SK-N-SH (cell line): Measurements from ENCODE around the gene TSSK6. TPM values are rescaled to one million over a fixed set of nuclear protein-coding genes. Genes with fewer than 3 reads are reported as not detected.

Experiments used
- CTCF ChIA-PET: fragments of 300-600, 350-600 bp; formaldehyde crosslinking; extraction: SDS; loops from one replicate; lab custom pipeline; 2021; lab: Yijun Ruan, JAX
- POLR2A ChIA-PET: fragments of 350-600 bp; sonication (Branson Sonifier 250); formaldehyde crosslinking; extraction: SDS; loops from one replicate; lab custom pipeline; 2020; ENCODE audit warnings: antibody characterized with exemption, inconsistent platforms; lab: Yijun Ruan, JAX
- DNase-seq: peaks from one replicate; pipeline ENCODE4 v3.0.0; 2012
- H2AFZ ChIP-seq: fragments of 200-600 bp; sonication (generic); 2 replicates; pipeline ENCODE4 v1.8.1; 2016; ENCODE audit warnings: antibody characterized with exemption, mild to moderate bottlenecking, low read depth
- H3F3A ChIP-seq: fragments of 200-600 bp; sonication (generic); replicated peaks from 2 replicates; pipeline ENCODE3; 2016; ENCODE audit warnings: antibody characterized with exemption, mild to moderate bottlenecking; ENCODE audit not compliant: insufficient read depth
- H3K27ac ChIP-seq, 2 experiments: fragments of 200-500 bp in 1 of 2; fragments of 200-600 bp in 1 of 2; sonication (Bioruptor generic) in 1 of 2; sonication (generic), shearing (Covaris generic) in 1 of 2; 2 replicates each; pipeline versions ENCODE4 v1.5.1 to v1.6.1; 2014 to 2016; ENCODE audit warnings: low read depth in 2 of 2, inconsistent platforms in 1 of 2, low read length in 1 of 2, mild to moderate bottlenecking in 1 of 2, mixed read lengths in 1 of 2
- H3K27me3 ChIP-seq: fragments of 200-600 bp; sonication (generic), shearing (Covaris generic); 2 replicates; pipeline ENCODE4 v1.6.1; 2016; ENCODE audit warnings: mixed run types; ENCODE audit not compliant: insufficient read depth
- H3K36me3 ChIP-seq, 2 experiments: fragments of 200-500 bp in 1 of 2; fragments of 200-600 bp in 1 of 2; sonication (Bioruptor generic) in 1 of 2; sonication (generic) in 1 of 2; replicated peaks in 1 of 2; 2 replicates each; pipeline versions ENCODE3 to v1.5.1; 2014 to 2016; ENCODE audit warnings: low read length in 1 of 2, mild to moderate bottlenecking in 1 of 2; ENCODE audit not compliant: insufficient read depth in 2 of 2, control insufficient read depth in 1 of 2
- H3K4me1 ChIP-seq, 2 experiments: fragments of 200-500 bp in 1 of 2; fragments of 200-600 bp in 1 of 2; sonication (Bioruptor generic) in 1 of 2; sonication (generic), shearing (Covaris generic) in 1 of 2; 2 replicates each; pipeline versions ENCODE4 v1.5.1 to v1.6.1; 2014 to 2016; ENCODE audit warnings: low read depth in 1 of 2, low read length in 1 of 2, mixed run types in 1 of 2; ENCODE audit not compliant: insufficient read depth in 2 of 2, control insufficient read depth in 1 of 2
- H3K4me2 ChIP-seq: fragments of 200-600 bp; sonication (generic), shearing (Covaris generic); 2 replicates; pipeline ENCODE4 v1.6.1; 2017; ENCODE audit warnings: mixed run types
- H3K4me3 ChIP-seq, 2 experiments: fragments of 200-500 bp in 1 of 2; fragments of 200-600 bp in 1 of 2; sonication (Bioruptor generic) in 1 of 2; sonication (generic), shearing (Covaris generic) in 1 of 2; 2 replicates each; pipeline versions ENCODE4 v1.5.1 to v1.8.1; 2014 to 2016; ENCODE audit warnings: low read depth in 2 of 2, inconsistent platforms in 1 of 2, low read length in 1 of 2, mild to moderate bottlenecking in 1 of 2, mixed read lengths in 1 of 2, moderate library complexity in 1 of 2
- H3K79me2 ChIP-seq: fragments of 200-600 bp; sonication (generic); 2 replicates; pipeline ENCODE4 v1.8.1; 2017; ENCODE audit warnings: mild to moderate bottlenecking; ENCODE audit not compliant: insufficient read depth
- H3K9ac ChIP-seq: fragments of 200-600 bp; sonication (generic); 2 replicates; pipeline ENCODE4 v1.6.1; 2017; ENCODE audit warnings: mixed run types
- H3K9me2 ChIP-seq: fragments of 200-600 bp; sonication (generic); 2 replicates; pipeline ENCODE4 v1.6.1; 2017; ENCODE audit warnings: mixed run types
- H3K9me3 ChIP-seq: fragments of 200-600 bp; sonication (generic); 2 replicates; pipeline ENCODE4 v1.6.1; 2017; ENCODE audit warnings: mixed run types, mild to moderate bottlenecking, moderate library complexity
- H4K20me1 ChIP-seq: fragments of 200-600 bp; sonication (generic); 2 replicates; pipeline ENCODE4 v1.6.1; 2017; ENCODE audit warnings: mild to moderate bottlenecking, mixed run types; ENCODE audit not compliant: insufficient read depth
- CHD2 ChIP-seq: fragments of 150-350 bp; IDR thresholded peaks from 2 replicates; pipeline ENCODE4 v1.6.1; 2018; ENCODE audit warnings: low read length; ENCODE audit not compliant: partially characterized antibody
- EZH2phosphoT487 ChIP-seq: fragments of 200-600 bp; sonication (generic); IDR thresholded peaks from 2 replicates; pipeline ENCODE4 v1.6.1; 2017; ENCODE audit warnings: low read depth, mixed run types, mild to moderate bottlenecking, antibody characterized with exemption, moderate library complexity, borderline replicate concordance
- FOXJ3 ChIP-seq: sonication (generic); formaldehyde crosslinking; IDR thresholded peaks from 2 replicates; pipeline ENCODE4 v1.5.1; 2020; ENCODE audit warnings: mild to moderate bottlenecking, missing genetic modification reagents
- FOXM1 ChIP-seq: IDR thresholded peaks from 2 replicates; pipeline ENCODE4 v1.4.0; 2012; ENCODE audit warnings: low read depth, mild to moderate bottlenecking
- GATA2 ChIP-seq: sonication (generic); formaldehyde crosslinking; IDR thresholded peaks from 2 replicates; pipeline ENCODE4 v1.5.0; 2020; ENCODE audit warnings: mild to moderate bottlenecking, missing genetic modification reagents
- IRF3 ChIP-seq: fragments of 150-350 bp; IDR thresholded peaks from 2 replicates; pipeline ENCODE4 v1.6.1; 2016; ENCODE audit warnings: mild to moderate bottlenecking, low read depth, low read length
- JUND ChIP-seq: IDR thresholded peaks from 2 replicates; pipeline ENCODE4 v1.4.0; 2012
- MAX ChIP-seq: IDR thresholded peaks from 2 replicates; pipeline ENCODE4 v1.4.0; 2012; ENCODE audit warnings: low read depth
- MEF2A ChIP-seq: IDR thresholded peaks from 2 replicates; pipeline ENCODE4 v1.4.0; 2012; ENCODE audit warnings: low read depth, borderline replicate concordance
- MXI1 ChIP-seq: IDR thresholded peaks from 2 replicates; pipeline ENCODE4 v1.6.1; 2012; ENCODE audit warnings: mild to moderate bottlenecking, low read depth, low read length, improper control_type of control experiment
- NRF1 ChIP-seq: IDR thresholded peaks from 2 replicates; pipeline ENCODE4 v1.6.1; 2012; ENCODE audit warnings: low read depth, mild to moderate bottlenecking, low read length
- PBX3 ChIP-seq: IDR thresholded peaks from 2 replicates; pipeline ENCODE4; 2012
- POLR2AphosphoS5 ChIP-seq: IDR thresholded peaks from 2 replicates; pipeline ENCODE4 v1.6.1; 2012; ENCODE audit warnings: low read depth, low read length
- RAD21 ChIP-seq: IDR thresholded peaks from 2 replicates; pipeline ENCODE4 v1.6.1; 2012; ENCODE audit warnings: mild to moderate bottlenecking, low read length
- RCOR1 ChIP-seq: fragments of 150-350 bp; IDR thresholded peaks from 2 replicates; pipeline ENCODE4 v1.6.1; 2017; ENCODE audit warnings: antibody characterized with exemption, low read length
- SIN3A ChIP-seq: IDR thresholded peaks from 2 replicates; pipeline ENCODE4 v1.6.1; 2012; ENCODE audit warnings: low read depth, mild to moderate bottlenecking, low read length, moderate library complexity, borderline replicate concordance
- USF1 ChIP-seq: IDR thresholded peaks from 2 replicates; pipeline ENCODE4 v1.4.0; 2012; ENCODE audit warnings: low read depth, borderline replicate concordance
- USF2 ChIP-seq: fragments of 150-350 bp; IDR thresholded peaks from 2 replicates; pipeline ENCODE4 v1.6.1; 2017; ENCODE audit warnings: antibody characterized with exemption, low read length, low read depth, borderline replicate concordance
- YY1 ChIP-seq: IDR thresholded peaks from 2 replicates; pipeline ENCODE4 v1.4.0; 2012; ENCODE audit warnings: low read depth, mild to moderate bottlenecking
- ZBTB33 ChIP-seq: IDR thresholded peaks from 2 replicates; pipeline ENCODE4 v1.4.0; 2012; ENCODE audit warnings: low read depth, borderline replicate concordance
- WGBS: methylation state at CpG from one replicate; pipeline ENCODE4 v1.1.6; 2017; ENCODE audit warnings: low lambda C conversion rate; 5-methylcytosine and 5-hydroxymethylcytosine counted together
- polyA plus RNA-seq, 3 experiments: library from polyadenylated mRNA; depleted of rRNA; stranded (reverse); fragments of >200 nt; gene quantifications; 2 replicates each; pipeline ENCODE4 v1.2.3, GENCODE V29; 2012

Gene TSSK6
- polyA plus RNA-seq, 1 of the 3 experiments (the other 2 are of a cell fraction), result 3.1 TPM

GRCh38 chr19:19482809-19483596 lies 32.3 kb downstream of the TSSK6 start:
- Histone ChIP-seq H3K9me3 (no peaks in the 10 kb centered on the region), H4K20me1 (peaks cover 5% of the 10 kb centered on the region; the same call in 1 of the 2 replicates), H3K36me3 (peaks cover 0 to 3% of the 10 kb centered on the region in 2 experiments), H3K27me3 (no peaks in the 10 kb centered on the region), H3K4me1 (peaks cover 10 to 27% of the 10 kb centered on the region in 2 experiments), H3K27ac (no peak overlapping the region), H3K9ac (no peak overlapping the region), H3K79me2 (peaks cover 70% of the 10 kb centered on the region), H3K9me2 (no peaks in the 10 kb centered on the region), H3K4me2 (no peak overlapping the region), H3F3A (peaks cover 5% of the 10 kb centered on the region), H3K4me3 (no peak overlapping the region), H2AFZ (no peak overlapping the region)
- TF ChIP-seq RAD21, result no peak
- no peak for TF ChIP-seq YY1
- TF ChIP-seq IRF3, result no peak
- TF ChIP-seq GATA2 (CRISPR knock-in tag), result no peak
- TF ChIP-seq RCOR1, result no peak
- no peak for TF ChIP-seq EZH2phosphoT487
- TF ChIP-seq USF1, result no peak
- TF ChIP-seq NRF1, result no peak
- DNase-seq, result no peak
- POLR2A ChIA-PET, result no interaction called here
- WGBS, result 96% methylated on average over 18 of the region's 19 CpGs
- CTCF ChIA-PET, result interaction anchor here (0.7 to 5.7 kb wide), 4 partner anchors 9 to 308 kb away, joined by 3 to 32 read pairs (median 4); partner anchors contain the start of genes NDUFA13 and TSSK6

GRCh38 chr19:19480688-19481087 lies 34.7 kb downstream of the TSSK6 start:
- DNase-seq, result no peak
- Histone ChIP-seq H3K4me1 (peaks cover 7 to 9% of the 10 kb centered on the region in 2 experiments; a peak in 3 of 4 replicates), H3F3A (peaks cover 9% of the 10 kb centered on the region), H2AFZ (no peak overlapping the region), H3K4me3 (no peak overlapping the region), H3K9me2 (no peaks in the 10 kb centered on the region), H3K27ac (no peak overlapping the region), H3K9ac (no peak overlapping the region), H3K4me2 (no peak overlapping the region), H4K20me1 (peaks cover 14% of the 10 kb centered on the region), H3K27me3 (no peaks in the 10 kb centered on the region), H3K79me2 (peaks cover 93% of the 10 kb centered on the region), H3K36me3 (peaks cover 0 to 3% of the 10 kb centered on the region in 2 experiments), H3K9me3 (no peaks in the 10 kb centered on the region)
- WGBS, result 94% methylated on average over 4 of the region's 5 CpGs
- ChIA-PET POLR2A (no interaction called here), CTCF (interaction anchor here (0.9 to 5.7 kb wide), 2 partner anchors 11 to 114 kb away, joined by 4 to 32 read pairs; no protein-coding TSS in a partner anchor)
- no peak for TF ChIP-seq JUND
- no peak for TF ChIP-seq MEF2A
- no peak for TF ChIP-seq CHD2
- TF ChIP-seq POLR2AphosphoS5, result no peak
- TF ChIP-seq MXI1, result no peak
- no peak for TF ChIP-seq PBX3
- TF ChIP-seq FOXM1, result no peak
- no peak for TF ChIP-seq YY1
- no peak for TF ChIP-seq FOXJ3
- no peak for TF ChIP-seq USF2
- TF ChIP-seq MAX, result no peak
- no peak for TF ChIP-seq EZH2phosphoT487
- no peak for TF ChIP-seq SIN3A
- TF ChIP-seq ZBTB33, result no peak
